Lower leg skin (tissue), 3 donors: ENCODE results near the gene P3H2.

Experiments used
- CTCF ChIP-seq, 3 donors: fragments of 450-650 bp; IDR thresholded peaks; one replicate each; pipeline ENCODE4 v1.5.1; 2016; ENCODE audit warnings: antibody characterized with exemption in 3 of 3, mild to moderate bottlenecking in 3 of 3, moderate library complexity in 2 of 3
- POLR2A ChIP-seq, 2 donors: fragments of 450-650 bp; IDR thresholded peaks; one replicate each; pipeline ENCODE4 v1.6.1; 2016 to 2017; ENCODE audit warnings: antibody characterized with exemption in 2 of 2, mild to moderate bottlenecking in 1 of 2, moderate library complexity in 1 of 2

DNA sequence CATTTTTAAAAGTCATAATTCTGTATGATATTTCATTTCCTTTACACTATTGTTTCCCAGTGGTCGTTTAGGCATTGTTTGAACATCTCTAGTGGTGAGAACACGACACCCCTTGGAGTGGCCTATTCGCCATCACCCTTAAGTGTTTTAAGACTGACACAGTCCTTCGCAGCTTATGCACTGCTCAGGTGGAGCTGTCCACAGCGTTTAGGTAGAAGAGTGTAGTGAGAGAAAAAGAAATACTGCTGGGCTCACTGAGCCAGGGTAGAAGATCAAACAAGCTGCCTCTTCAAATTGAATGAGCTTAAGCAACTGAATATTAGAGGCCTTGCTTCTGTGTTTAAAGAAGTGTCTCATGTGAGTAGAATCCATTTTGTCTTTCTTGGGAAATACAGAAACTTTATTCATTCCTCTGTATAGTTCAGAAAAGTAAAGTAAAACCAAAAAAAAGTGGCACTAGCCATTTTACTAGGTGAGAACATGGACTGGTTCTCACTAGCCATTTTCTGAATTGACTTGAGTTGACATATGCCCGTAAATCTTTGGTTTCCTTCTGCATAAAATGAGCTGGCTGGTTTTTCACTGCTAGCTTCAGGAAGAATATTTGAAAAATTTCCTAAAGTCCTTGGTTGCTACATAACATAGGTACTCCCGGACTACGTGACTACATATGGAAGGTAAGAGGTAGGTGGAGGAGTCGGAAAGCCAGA, 155.9 kb downstream of the P3H2 start:
- no peak for TF ChIP-seq CTCF (IDR thresholded peaks at IDR 0.05)
- no peak for TF ChIP-seq POLR2A (IDR thresholded peaks at IDR 0.05)
